Ovary (tissue), 3 donors: Measurements from ENCODE around the gene CORO1C.

ENCODE experiments used
- CTCF ChIP-seq, 3 donors: fragments of 450-650 bp in 2 of 3; fragments of 200-600 bp in 1 of 3; IDR thresholded peaks; one replicate each; pipeline versions ENCODE4 v1.5.1 to v1.8.0; 2016 to 2022; ENCODE audit warnings: antibody characterized with exemption in 3 of 3, mild to moderate bottlenecking in 1 of 3
- EP300 ChIP-seq: sonication (generic); formaldehyde crosslinking; IDR thresholded peaks from one replicate; pipeline ENCODE4 v1.6.1; 2017; ENCODE audit warnings: antibody characterized with exemption
- POLR2A ChIP-seq: fragments of 450-650 bp; IDR thresholded peaks from one replicate; pipeline ENCODE4 v1.6.1; 2017; ENCODE audit warnings: antibody characterized with exemption, mild to moderate bottlenecking, moderate library complexity
- donor health status: DM: no; HTN: no; CAD: no.

- TF ChIP-seq CTCF (IDR thresholded peaks at IDR 0.05) (no peak), POLR2A (no peak), EP300 (no peak)
These were observed 83.6 kb downstream of the CORO1C start for GRCh38 chr12:108647585-108648287.
